Breast epithelium (tissue), 4 donors: ENCODE data around the gene NAE1. TPM values are rescaled to one million over a fixed set of nuclear protein-coding genes. Genes with fewer than 3 reads are reported as not detected.

Experiments used
- DNase-seq, 2 donors: peaks; one replicate each; pipeline ENCODE4 v3.0.0-alpha.2; 2019; ENCODE audit warnings: low spot score in 2 of 2
- H3K27ac ChIP-seq, 2 donors: fragments of 200-600 bp; sonication (generic) in 1 of 2; one replicate each; pipeline ENCODE4 v1.5.1; 2016 to 2019; ENCODE audit warnings: mild to moderate bottlenecking in 1 of 2
- H3K27me3 ChIP-seq, 2 donors: fragments of 200-600 bp; sonication (generic) in 1 of 2; one replicate each; pipeline versions ENCODE4 v1.5.1 to v1.6.0; 2017 to 2019; ENCODE audit warnings: control low read depth in 1 of 2, mild to moderate bottlenecking in 1 of 2
- H3K36me3 ChIP-seq: fragments of 200-600 bp; one replicate; pipeline ENCODE4 v1.5.1; 2019
- H3K4me1 ChIP-seq, 2 donors: fragments of 200-600 bp; sonication (generic); one replicate each; pipeline ENCODE4 v1.5.1; 2016 to 2019; ENCODE audit warnings: control low read depth in 1 of 2
- H3K4me3 ChIP-seq, 3 donors: fragments of 200-600 bp; sonication (generic); 1 replicate in 2 of 3; 2 replicates in 1 of 3; pipeline ENCODE4 v1.5.1; 2016 to 2019; ENCODE audit warnings: mild to moderate bottlenecking in 3 of 3, moderate library complexity in 2 of 3
- H3K9me3 ChIP-seq, 2 donors: fragments of 200-600 bp; sonication (generic) in 1 of 2; one replicate each; pipeline ENCODE4 v1.5.1; 2016 to 2019; ENCODE audit warnings: control low read depth in 1 of 2
- POLR2A ChIP-seq: fragments of 450-650 bp; IDR thresholded peaks from one replicate; pipeline ENCODE4 v1.6.1; 2016; ENCODE audit warnings: antibody characterized with exemption, mild to moderate bottlenecking, moderate library complexity
- POLR2AphosphoS5 ChIP-seq, 3 donors: sonication (generic); formaldehyde crosslinking; IDR thresholded peaks; one replicate each; pipeline ENCODE4 v1.6.1; 2017; ENCODE audit warnings: antibody characterized with exemption in 3 of 3
- intact Hi-C: fragments of 100-400 bp; cut with DNase I; formaldehyde crosslinking; loops from one replicate; pipeline ENCODE4 v1.15.1; 2023; ENCODE audit warnings: low total_unique reads
- total RNA-seq, 3 donors: library from RNA; depleted of rRNA; stranded (reverse); fragments of >200 nt; gene quantifications; one replicate each; pipeline ENCODE4 v1.1.0, GENCODE V29; 2016
- TF ChIP-seq, protein P1 (sequence below), 3 donors: fragments of 450-650 bp; IDR thresholded peaks; one replicate each; pipeline ENCODE4 v1.5.1; 2016 to 2017; ENCODE audit warnings: antibody characterized with exemption in 3 of 3, mild to moderate bottlenecking in 3 of 3, moderate library complexity in 3 of 3

NAE1 gene
- total RNA-seq, 3 donors from 2014 or later = 44.0 to 69.8 (median 60.3) TPM

DNA sequence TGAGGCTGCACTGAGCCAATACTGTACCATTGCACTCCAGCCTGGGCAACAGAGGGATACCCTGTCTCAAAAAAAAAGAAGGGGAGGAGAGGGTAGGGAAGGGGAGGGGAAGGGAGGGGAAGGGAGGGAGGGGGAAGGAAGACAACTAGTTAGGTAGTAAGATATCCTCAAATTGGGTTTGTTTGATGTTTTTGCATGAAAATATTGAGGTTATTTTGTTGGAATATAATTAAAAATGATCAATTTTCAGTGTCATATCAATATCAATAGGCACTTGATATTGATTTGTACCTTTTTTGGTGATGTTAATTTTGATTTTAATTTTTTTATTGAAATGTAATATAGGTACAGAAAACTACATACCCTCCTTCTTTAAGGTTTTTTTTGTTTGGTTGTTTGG, 32.9 kb upstream of the NAE1 start:
- no peak for DNase-seq
- no peaks in the 10 kb centered on the region for H3K36me3 ChIP-seq
- H3K4me1 ChIP-seq = no peaks in the 10 kb centered on the region
- intact Hi-C loops = loop anchor here (10.0 kb wide), 1 partner anchor 459 kb away; no protein-coding TSS in a partner anchor
- TF ChIP-seq POLR2AphosphoS5 (IDR thresholded peaks at IDR 0.05) (no peak), POLR2A (no peak)
- TF ChIP-seq, protein P1, sequence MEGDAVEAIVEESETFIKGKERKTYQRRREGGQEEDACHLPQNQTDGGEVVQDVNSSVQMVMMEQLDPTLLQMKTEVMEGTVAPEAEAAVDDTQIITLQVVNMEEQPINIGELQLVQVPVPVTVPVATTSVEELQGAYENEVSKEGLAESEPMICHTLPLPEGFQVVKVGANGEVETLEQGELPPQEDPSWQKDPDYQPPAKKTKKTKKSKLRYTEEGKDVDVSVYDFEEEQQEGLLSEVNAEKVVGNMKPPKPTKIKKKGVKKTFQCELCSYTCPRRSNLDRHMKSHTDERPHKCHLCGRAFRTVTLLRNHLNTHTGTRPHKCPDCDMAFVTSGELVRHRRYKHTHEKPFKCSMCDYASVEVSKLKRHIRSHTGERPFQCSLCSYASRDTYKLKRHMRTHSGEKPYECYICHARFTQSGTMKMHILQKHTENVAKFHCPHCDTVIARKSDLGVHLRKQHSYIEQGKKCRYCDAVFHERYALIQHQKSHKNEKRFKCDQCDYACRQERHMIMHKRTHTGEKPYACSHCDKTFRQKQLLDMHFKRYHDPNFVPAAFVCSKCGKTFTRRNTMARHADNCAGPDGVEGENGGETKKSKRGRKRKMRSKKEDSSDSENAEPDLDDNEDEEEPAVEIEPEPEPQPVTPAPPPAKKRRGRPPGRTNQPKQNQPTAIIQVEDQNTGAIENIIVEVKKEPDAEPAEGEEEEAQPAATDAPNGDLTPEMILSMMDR (IDR thresholded peaks at IDR 0.05) = no peak
- H3K9me3 ChIP-seq = no peaks in the 10 kb centered on the region
- no peak overlapping the region for H3K4me3 ChIP-seq
- H3K27ac ChIP-seq = no peak overlapping the region
- H3K27me3 ChIP-seq = no peaks in the 10 kb centered on the region

DNA sequence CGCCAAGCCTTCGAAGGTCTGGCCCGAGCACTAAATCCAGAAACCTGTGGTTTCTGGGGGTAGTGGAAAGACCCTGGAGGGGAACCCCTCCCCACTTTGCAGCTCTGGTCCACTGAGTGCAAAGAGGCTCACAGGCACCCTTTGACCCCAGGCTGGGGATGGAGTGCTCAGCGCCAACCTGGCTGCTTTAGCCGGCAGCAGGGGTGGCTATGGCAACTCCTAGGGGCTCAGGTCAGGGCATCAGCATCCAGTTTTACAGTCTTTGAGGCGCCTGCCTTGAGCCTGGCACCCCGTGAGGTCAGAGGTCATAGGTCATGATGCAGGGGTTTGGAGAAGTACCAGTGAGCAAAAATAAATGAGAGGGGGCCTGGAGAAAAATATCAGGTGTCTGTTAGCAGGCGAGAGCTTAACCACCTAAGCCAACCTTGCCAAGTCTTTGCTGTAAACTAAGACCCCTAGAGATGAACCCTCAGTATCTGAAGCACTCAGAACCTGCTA, 31.3 kb upstream of the NAE1 start:
- no peak overlapping the region for H3K4me3 ChIP-seq
- no peaks in the 10 kb centered on the region for H3K27me3 ChIP-seq
- H3K36me3 ChIP-seq = no peaks in the 10 kb centered on the region
- H3K9me3 ChIP-seq = no peaks in the 10 kb centered on the region
- no peaks in the 10 kb centered on the region for H3K4me1 ChIP-seq
- no peak overlapping the region for H3K27ac ChIP-seq
- TF ChIP-seq POLR2A = no peak
- TF ChIP-seq POLR2AphosphoS5 (IDR thresholded peaks at IDR 0.05) = no peak
- TF ChIP-seq, protein P1 (IDR thresholded peaks at IDR 0.05) = no peak
- intact Hi-C loops = loop anchor here (10.0 kb wide), 1 partner anchor 457 kb away; no protein-coding TSS in a partner anchor
- DNase-seq = no peak

DNA sequence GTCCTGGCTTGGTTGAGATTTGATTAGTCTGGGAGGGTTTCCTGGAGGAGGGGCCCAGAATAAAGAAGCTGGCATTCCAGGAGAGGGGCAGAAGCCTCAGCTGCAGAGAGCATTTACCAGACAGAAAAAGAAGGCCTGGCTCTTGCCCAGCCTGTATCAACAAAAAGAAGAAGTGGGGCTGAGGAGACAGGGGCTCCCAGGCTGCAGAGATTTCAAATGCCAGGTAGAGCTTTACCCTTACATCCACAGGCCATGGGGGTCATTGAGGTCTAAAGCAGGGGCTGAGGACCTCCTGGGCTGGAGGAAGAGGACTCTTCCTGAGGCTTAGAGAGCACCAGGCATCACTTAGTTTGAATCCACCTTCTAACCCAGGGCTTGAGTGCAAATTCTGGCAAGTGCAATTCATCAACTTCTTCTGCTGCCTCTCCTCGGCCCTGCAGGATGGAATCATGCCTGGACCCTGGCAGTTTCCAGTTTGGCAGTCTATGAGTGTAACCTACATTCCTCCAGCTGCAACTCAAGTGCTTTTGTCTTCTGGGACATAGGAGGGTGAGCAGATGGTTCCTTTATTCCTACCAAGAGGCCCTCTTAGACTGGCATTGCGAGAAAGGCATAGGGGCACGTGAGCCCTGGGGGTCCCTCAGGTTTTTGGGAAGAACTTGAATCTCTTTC, 28.8 kb upstream of the NAE1 start:
- intact Hi-C loops = loop anchor here (10.0 kb wide), 1 partner anchor 455 kb away; no protein-coding TSS in a partner anchor
- H3K36me3 ChIP-seq = no peaks in the 10 kb centered on the region
- H3K27ac ChIP-seq = no peak overlapping the region
- H3K4me3 ChIP-seq = no peak overlapping the region
- DNase-seq = no peak
- H3K27me3 ChIP-seq = no peaks in the 10 kb centered on the region
- TF ChIP-seq, protein P1 (IDR thresholded peaks at IDR 0.05) = no peak
- H3K9me3 ChIP-seq = no peaks in the 10 kb centered on the region
- no peaks in the 10 kb centered on the region for H3K4me1 ChIP-seq

GRCh38 chr16:66858740-66859396, 28.1 kb upstream of the NAE1 start:
- intact Hi-C loops = no loop called here
- H3K27ac ChIP-seq = no peak overlapping the region
- H3K4me3 ChIP-seq = no peak overlapping the region
- no peaks in the 10 kb centered on the region for H3K9me3 ChIP-seq
- H3K36me3 ChIP-seq = no peaks in the 10 kb centered on the region
- H3K27me3 ChIP-seq = no peaks in the 10 kb centered on the region
- H3K4me1 ChIP-seq = no peaks in the 10 kb centered on the region
- DNase-seq = peak in 1 of 2 donors; percentile 39
- no peak for TF ChIP-seq POLR2AphosphoS5 (IDR thresholded peaks at IDR 0.05)

GRCh38 chr16:66857437-66857836, 26.7 kb upstream of the NAE1 start:
- TF ChIP-seq POLR2A = no peak
- no peak for TF ChIP-seq POLR2AphosphoS5 (IDR thresholded peaks at IDR 0.05)
- TF ChIP-seq, protein P1 (IDR thresholded peaks at IDR 0.05) = no peak
- intact Hi-C loops = no loop called here
- Histone ChIP-seq H3K36me3 (no peaks in the 10 kb centered on the region), H3K27me3 (no peaks in the 10 kb centered on the region), H3K27ac (no peak overlapping the region), H3K4me1 (no peaks in the 10 kb centered on the region), H3K4me3 (no peak overlapping the region), H3K9me3 (no peaks in the 10 kb centered on the region)
- no peak for DNase-seq
